ENCODE measurements around the gene DHX35. TPM values are rescaled to one million over a fixed set of nuclear protein-coding genes. Genes with fewer than 3 reads are reported as not detected.

DHX35 gene
- total RNA-seq, 1 experiment from 2014 or later, result 20.4 TPM

DNA sequence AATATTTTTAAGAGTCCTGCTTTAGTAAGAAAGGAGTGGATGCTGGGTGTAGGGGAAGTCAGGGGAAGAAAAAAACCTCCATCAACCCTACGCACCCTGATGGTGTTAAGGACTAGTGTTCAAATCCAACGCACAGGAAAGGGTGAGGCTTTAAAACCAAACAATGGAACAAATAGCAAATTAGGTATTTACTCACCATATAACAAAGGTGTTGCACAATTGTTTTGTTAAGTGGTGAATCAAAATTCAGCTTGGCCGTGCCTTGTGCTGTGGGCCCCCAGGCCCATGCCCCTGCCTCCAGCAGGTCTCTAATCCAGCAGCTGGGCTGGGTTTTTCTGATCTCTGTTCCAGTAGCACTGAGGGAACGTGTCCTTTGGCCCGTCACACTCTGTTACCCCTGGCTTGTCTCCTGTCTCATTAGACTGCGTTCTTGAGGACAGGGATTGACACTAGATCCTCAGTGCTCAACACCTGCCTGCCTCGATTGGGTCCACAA is 24.1 kb upstream of the DHX35 start:
- CTCF ChIA-PET, result no interaction called here

DNA sequence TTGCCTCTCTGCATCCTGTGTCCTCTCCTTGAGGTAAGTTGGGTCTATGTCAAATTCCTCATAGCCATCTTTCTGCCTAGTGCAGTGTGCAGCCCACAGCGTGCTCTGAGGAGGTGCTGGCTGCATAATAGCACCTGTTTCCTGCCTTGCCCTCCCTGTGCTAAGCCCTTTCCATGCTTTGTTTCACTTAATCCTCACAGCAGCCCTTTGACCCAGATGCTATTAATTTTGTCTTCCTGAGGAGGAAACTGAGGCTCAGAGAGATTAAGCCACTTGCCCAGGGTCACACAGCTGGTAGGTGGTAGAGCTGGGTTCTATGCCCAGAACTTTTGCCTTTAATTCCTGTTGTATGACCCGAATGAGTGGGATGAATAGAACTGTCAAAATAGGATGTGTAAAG is 22.5 kb upstream of the DHX35 start:
- no peak overlapping the region for H3K4me3 Mint-ChIP-seq
- CTCF ChIA-PET, result no interaction called here
- ATAC-seq (no peak), DNase-seq (ENCODE audit: low spot score) (no peak)
- peaks cover 69% of the 10 kb centered on the region for H3K36me3 Mint-ChIP-seq
- POLR2A ChIA-PET, result no interaction called here
- H3K27ac Mint-ChIP-seq, result peak overlapping the region; percentile 29; the same call in 1 of the 2 replicates
- TF ChIP-seq IRF2 (CRISPR knock-in tag; IDR thresholded peaks at IDR 0.05; ENCODE audit: borderline replicate concordance, low read depth), result no peak
- H3K9me3 Mint-ChIP-seq, result no peaks in the 10 kb centered on the region
- H3K4me1 Mint-ChIP-seq, result peaks cover 27% of the 10 kb centered on the region
- no peaks in the 10 kb centered on the region; the same call in 1 of the 2 replicates for H3K27me3 Mint-ChIP-seq (ENCODE audit: low read depth)

More for the DNA sequence above, 24.1 kb upstream of the DHX35 start:
- Mint-ChIP-seq H3K27me3 (ENCODE audit: low read depth) (no peaks in the 10 kb centered on the region; the same call in 1 of the 2 replicates), H3K27ac (peak overlapping the region; percentile 80), H3K4me1 (peaks cover 27% of the 10 kb centered on the region), H3K9me3 (no peaks in the 10 kb centered on the region), H3K36me3 (peaks cover 57% of the 10 kb centered on the region), H3K4me3 (no peak overlapping the region)
- TF ChIP-seq, protein P1, sequence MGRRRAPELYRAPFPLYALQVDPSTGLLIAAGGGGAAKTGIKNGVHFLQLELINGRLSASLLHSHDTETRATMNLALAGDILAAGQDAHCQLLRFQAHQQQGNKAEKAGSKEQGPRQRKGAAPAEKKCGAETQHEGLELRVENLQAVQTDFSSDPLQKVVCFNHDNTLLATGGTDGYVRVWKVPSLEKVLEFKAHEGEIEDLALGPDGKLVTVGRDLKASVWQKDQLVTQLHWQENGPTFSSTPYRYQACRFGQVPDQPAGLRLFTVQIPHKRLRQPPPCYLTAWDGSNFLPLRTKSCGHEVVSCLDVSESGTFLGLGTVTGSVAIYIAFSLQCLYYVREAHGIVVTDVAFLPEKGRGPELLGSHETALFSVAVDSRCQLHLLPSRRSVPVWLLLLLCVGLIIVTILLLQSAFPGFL (CRISPR knock-in tag; IDR thresholded peaks at IDR 0.05; ENCODE audit: borderline replicate concordance), result no peak
- no peak for TF ChIP-seq NFATC4 (CRISPR knock-in tag; IDR thresholded peaks at IDR 0.05)
- TF ChIP-seq, protein P2, sequence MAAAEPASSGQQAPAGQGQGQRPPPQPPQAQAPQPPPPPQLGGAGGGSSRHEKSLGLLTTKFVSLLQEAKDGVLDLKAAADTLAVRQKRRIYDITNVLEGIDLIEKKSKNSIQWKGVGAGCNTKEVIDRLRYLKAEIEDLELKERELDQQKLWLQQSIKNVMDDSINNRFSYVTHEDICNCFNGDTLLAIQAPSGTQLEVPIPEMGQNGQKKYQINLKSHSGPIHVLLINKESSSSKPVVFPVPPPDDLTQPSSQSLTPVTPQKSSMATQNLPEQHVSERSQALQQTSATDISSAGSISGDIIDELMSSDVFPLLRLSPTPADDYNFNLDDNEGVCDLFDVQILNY (CRISPR knock-in tag; IDR thresholded peaks at IDR 0.05), result no peak
- TF ChIP-seq ETV6 (CRISPR knock-in tag; IDR thresholded peaks at IDR 0.05), result no peak
- no peak for TF ChIP-seq CREM (CRISPR knock-in tag; IDR thresholded peaks at IDR 0.05)
- no peak for TF ChIP-seq RORB (CRISPR knock-in tag; IDR thresholded peaks at IDR 0.05)
- TF ChIP-seq SP1 (CRISPR knock-in tag; conservative IDR thresholded peaks at IDR 0.05), result no peak
- TF ChIP-seq, protein P3, sequence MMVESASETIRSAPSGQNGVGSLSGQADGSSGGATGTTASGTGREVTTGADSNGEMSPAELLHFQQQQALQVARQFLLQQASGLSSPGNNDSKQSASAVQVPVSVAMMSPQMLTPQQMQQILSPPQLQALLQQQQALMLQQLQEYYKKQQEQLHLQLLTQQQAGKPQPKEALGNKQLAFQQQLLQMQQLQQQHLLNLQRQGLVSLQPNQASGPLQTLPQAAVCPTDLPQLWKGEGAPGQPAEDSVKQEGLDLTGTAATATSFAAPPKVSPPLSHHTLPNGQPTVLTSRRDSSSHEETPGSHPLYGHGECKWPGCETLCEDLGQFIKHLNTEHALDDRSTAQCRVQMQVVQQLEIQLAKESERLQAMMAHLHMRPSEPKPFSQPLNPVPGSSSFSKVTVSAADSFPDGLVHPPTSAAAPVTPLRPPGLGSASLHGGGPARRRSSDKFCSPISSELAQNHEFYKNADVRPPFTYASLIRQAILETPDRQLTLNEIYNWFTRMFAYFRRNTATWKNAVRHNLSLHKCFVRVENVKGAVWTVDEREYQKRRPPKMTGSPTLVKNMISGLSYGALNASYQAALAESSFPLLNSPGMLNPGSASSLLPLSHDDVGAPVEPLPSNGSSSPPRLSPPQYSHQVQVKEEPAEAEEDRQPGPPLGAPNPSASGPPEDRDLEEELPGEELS (CRISPR knock-in tag; IDR thresholded peaks at IDR 0.05), result no peak
- TF ChIP-seq MXD4 (CRISPR knock-in tag; IDR thresholded peaks at IDR 0.05; ENCODE audit: borderline replicate concordance), result no peak
- TF ChIP-seq NFE2L1 (CRISPR knock-in tag; IDR thresholded peaks at IDR 0.05), result no peak
- TF ChIP-seq, protein P4, sequence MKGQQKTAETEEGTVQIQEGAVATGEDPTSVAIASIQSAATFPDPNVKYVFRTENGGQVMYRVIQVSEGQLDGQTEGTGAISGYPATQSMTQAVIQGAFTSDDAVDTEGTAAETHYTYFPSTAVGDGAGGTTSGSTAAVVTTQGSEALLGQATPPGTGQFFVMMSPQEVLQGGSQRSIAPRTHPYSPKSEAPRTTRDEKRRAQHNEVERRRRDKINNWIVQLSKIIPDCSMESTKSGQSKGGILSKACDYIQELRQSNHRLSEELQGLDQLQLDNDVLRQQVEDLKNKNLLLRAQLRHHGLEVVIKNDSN (CRISPR knock-in tag; IDR thresholded peaks at IDR 0.05), result no peak
- no peak for TF ChIP-seq RELA (CRISPR knock-in tag; IDR thresholded peaks at IDR 0.05; ENCODE audit: borderline replicate concordance)
- no peak for TF ChIP-seq MYBL2 (CRISPR knock-in tag; IDR thresholded peaks at IDR 0.05)
- ATAC-seq (no peak), DNase-seq (ENCODE audit: low spot score) (no peak)
- POLR2A ChIA-PET, result no interaction called here

DNA sequence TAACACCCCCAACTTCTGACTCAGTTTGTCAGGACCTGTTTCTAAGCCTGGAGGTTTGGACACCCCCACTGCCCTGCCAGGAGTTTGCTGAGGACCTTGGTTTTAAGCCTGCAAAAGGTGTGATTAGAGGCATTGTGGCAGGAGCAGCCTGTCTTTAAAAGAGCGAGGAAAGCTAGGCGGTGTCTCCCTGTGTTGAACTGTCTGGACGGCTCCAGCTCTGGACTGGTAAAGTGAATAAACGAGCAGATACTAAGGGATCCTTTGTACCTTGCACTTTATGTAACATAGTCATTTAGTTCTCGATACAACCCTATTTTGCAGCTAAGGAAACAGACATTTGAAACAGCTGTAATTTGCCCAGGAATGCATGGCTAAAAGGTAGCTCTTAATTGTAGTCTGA is 21.5 kb upstream of the DHX35 start:
- Mint-ChIP-seq H3K36me3 (peaks cover 66% of the 10 kb centered on the region), H3K27me3 (ENCODE audit: low read depth) (no peaks in the 10 kb centered on the region; the same call in 1 of the 2 replicates), H3K9me3 (no peaks in the 10 kb centered on the region), H3K4me3 (no peak overlapping the region), H3K27ac (no peak overlapping the region), H3K4me1 (peaks cover 21% of the 10 kb centered on the region)
- CTCF ChIA-PET, result no interaction called here
- ATAC-seq, result no peak
- POLR2A ChIA-PET, result no interaction called here
- no peak for DNase-seq (ENCODE audit: low spot score)
- TF ChIP-seq FOXK1 (CRISPR knock-in tag; IDR thresholded peaks at IDR 0.05), result no peak
- TF ChIP-seq, protein P5, sequence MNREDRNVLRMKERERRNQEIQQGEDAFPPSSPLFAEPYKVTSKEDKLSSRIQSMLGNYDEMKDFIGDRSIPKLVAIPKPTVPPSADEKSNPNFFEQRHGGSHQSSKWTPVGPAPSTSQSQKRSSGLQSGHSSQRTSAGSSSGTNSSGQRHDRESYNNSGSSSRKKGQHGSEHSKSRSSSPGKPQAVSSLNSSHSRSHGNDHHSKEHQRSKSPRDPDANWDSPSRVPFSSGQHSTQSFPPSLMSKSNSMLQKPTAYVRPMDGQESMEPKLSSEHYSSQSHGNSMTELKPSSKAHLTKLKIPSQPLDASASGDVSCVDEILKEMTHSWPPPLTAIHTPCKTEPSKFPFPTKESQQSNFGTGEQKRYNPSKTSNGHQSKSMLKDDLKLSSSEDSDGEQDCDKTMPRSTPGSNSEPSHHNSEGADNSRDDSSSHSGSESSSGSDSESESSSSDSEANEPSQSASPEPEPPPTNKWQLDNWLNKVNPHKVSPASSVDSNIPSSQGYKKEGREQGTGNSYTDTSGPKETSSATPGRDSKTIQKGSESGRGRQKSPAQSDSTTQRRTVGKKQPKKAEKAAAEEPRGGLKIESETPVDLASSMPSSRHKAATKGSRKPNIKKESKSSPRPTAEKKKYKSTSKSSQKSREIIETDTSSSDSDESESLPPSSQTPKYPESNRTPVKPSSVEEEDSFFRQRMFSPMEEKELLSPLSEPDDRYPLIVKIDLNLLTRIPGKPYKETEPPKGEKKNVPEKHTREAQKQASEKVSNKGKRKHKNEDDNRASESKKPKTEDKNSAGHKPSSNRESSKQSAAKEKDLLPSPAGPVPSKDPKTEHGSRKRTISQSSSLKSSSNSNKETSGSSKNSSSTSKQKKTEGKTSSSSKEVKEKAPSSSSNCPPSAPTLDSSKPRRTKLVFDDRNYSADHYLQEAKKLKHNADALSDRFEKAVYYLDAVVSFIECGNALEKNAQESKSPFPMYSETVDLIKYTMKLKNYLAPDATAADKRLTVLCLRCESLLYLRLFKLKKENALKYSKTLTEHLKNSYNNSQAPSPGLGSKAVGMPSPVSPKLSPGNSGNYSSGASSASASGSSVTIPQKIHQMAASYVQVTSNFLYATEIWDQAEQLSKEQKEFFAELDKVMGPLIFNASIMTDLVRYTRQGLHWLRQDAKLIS (CRISPR knock-in tag; IDR thresholded peaks at IDR 0.05; ENCODE audit: borderline replicate concordance), result no peak
- no peak for TF ChIP-seq ZNF671 (CRISPR knock-in tag; IDR thresholded peaks at IDR 0.05)
- no peak for TF ChIP-seq ZBTB21 (CRISPR knock-in tag; IDR thresholded peaks at IDR 0.05; ENCODE audit: borderline replicate concordance)
- TF ChIP-seq, protein P6, sequence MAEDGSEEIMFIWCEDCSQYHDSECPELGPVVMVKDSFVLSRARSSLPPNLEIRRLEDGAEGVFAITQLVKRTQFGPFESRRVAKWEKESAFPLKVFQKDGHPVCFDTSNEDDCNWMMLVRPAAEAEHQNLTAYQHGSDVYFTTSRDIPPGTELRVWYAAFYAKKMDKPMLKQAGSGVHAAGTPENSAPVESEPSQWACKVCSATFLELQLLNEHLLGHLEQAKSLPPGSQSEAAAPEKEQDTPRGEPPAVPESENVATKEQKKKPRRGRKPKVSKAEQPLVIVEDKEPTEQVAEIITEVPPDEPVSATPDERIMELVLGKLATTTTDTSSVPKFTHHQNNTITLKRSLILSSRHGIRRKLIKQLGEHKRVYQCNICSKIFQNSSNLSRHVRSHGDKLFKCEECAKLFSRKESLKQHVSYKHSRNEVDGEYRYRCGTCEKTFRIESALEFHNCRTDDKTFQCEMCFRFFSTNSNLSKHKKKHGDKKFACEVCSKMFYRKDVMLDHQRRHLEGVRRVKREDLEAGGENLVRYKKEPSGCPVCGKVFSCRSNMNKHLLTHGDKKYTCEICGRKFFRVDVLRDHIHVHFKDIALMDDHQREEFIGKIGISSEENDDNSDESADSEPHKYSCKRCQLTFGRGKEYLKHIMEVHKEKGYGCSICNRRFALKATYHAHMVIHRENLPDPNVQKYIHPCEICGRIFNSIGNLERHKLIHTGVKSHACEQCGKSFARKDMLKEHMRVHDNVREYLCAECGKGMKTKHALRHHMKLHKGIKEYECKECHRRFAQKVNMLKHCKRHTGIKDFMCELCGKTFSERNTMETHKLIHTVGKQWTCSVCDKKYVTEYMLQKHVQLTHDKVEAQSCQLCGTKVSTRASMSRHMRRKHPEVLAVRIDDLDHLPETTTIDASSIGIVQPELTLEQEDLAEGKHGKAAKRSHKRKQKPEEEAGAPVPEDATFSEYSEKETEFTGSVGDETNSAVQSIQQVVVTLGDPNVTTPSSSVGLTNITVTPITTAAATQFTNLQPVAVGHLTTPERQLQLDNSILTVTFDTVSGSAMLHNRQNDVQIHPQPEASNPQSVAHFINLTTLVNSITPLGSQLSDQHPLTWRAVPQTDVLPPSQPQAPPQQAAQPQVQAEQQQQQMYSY (CRISPR knock-in tag; IDR thresholded peaks at IDR 0.05), result no peak
